HuH-7.5 (cell line): ENCODE results near the gene PPP3CA.

ENCODE experiments used
- DNase-seq: peaks from one replicate; pipeline ENCODE4 v3.0.0; 2011; ENCODE audit warnings: low spot score

The PPP3CA gene

DNA sequence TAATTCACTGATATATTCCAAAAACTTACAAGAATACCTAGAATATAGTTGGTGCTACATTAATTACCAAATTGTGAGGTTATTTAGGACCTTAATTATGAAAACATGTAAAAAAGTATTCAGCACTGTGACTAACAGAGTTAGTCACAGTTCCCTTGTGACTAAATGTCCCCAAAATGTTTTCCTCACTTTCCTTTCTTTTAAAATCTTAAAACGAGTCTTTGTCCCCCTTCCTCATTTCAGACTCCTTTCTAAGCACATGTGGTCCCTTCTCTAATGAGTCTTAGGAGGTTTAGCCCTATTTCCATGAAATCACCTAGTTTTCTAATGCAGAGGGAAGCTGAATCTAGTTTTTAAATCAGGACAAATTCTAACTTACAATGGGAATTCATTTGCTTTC, 175.0 kb downstream of the PPP3CA start:
- DNase-seq = no peak

DNA sequence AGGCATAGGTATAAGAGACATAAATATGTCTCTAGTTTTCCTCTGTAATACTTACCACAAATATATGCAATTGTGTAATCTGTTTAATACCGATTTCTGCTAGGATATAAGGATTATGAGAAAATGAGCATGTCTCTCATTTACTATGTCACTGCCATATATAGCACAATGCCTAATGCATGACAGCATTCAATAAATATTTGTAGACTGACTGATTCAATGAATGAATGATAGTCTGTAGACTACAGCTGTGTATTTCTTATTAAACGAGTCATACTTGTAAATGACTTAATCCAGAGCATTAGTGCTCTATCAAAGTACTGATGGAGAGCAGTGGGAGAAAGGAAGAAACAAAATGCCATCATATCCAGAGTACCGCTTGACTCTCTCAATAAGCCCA, 175.6 kb downstream of the PPP3CA start:
- no peak for DNase-seq

DNA sequence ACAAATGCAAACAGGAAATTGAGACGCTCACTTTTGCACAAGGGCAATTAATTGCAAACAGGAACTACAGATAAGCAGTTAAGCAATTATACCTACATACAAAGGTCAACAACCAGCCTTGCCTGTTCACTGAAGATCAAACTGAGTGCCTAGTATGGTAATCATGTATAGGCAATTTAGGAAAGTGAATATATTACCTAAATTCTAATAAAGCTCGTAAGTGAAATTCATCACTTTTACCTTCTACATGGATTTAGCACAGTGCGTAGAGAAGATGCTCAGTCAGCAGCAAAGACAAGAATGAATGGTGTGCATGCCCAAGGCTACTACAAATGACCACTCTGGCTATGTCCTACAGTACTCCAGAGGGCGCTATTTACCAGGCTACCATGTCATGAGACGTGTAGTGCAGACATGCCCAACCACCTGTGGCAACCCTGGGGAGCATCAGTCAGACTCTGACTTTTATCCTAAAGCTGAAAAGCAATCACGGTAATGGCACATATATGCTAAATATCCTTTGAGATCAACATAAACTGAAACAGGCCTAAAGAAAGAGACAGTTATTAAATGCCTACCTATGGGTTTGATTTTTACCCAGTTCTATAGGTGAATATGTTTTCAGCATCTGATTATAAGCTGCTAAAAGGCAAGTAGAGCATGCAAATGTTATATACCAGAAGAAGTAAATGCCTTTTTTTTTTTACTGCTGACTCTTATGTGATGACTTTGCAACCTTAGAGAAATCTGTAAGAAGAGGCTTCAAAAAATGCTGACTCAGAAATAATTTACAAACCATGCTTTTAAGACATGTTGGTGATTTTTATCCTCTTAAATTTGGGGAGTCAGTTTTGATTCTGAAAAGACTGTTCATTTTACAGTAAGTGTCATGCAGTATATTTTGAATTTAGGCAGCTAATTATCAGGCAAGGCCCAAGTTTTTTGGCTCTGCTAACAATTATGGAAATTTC, 178.0 kb downstream of the PPP3CA start:
- no peak for DNase-seq

DNA sequence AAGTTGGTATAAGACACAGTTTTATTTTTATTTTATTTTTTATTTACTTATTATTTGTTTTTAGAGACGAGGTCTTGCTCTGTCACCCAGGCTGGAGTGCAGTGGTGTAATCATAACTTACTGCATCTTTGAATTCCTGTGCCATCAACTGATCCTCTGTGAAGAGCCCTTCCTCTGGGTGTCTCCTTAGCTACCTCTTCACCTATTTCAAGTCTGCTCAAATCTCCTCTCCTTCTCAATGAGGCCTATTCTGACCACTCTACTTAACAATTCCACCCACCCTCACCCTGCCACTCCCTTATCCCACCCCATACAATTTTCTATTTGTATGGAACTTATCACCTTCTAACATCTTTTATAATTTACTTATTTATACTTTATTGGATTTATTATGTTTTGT, 183.4 kb downstream of the PPP3CA start:
- DNase-seq = no peak

DNA sequence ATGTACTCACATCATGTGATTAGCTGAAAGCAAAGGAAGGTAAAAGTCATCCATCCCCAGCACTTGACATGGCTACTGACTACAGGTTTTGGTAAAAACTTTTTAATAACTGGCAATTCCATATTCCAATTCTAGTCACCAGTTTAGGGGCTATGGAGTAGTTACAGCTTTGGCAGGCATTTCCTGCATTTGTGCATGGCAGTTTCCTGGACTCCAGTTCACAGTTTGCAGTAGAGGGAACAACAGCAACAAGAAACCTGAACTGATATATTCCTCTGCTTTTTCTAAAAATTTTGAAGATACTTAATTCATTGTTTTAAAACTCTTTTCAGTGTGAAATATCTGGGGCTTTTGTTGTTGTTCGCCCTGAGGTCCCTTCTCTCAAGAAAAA, 184.3 kb downstream of the PPP3CA start:
- DNase-seq = no peak

DNA sequence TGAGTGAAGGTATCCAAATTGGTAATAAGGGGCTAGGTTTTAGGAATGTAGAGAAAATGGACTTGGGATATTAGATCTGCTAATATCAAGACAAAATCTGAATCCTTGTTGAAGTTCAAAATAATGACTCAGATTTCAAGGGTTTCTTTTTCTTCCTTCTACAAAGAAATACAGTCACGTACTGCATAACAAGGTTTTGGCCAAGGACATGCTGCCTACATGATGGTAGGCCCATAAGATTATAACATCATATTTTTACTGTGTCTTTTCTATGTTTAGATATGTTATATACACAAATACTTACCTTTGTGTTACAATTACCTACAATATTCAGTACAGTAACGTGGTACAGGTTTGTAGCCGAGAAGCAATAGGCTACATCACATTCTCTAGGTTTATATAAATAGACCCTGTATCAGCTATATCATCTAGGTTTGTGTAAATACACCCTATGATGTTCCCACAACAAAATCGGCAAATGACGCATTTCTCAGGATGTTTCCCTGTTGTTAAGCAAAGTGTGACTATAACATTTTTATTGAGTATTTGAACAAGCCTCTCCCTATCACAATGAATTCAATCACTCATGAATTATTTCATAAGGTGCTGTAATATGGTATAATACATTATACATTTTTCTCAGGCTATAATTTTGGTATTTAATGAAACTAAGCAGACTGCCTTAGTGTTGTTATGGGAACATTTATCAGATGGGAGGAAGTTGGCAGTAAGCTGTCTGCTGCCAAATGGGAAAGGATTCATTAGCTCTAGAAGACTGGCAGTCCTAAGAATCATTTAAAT, 186.3 kb downstream of the PPP3CA start:
- no peak for DNase-seq

DNA sequence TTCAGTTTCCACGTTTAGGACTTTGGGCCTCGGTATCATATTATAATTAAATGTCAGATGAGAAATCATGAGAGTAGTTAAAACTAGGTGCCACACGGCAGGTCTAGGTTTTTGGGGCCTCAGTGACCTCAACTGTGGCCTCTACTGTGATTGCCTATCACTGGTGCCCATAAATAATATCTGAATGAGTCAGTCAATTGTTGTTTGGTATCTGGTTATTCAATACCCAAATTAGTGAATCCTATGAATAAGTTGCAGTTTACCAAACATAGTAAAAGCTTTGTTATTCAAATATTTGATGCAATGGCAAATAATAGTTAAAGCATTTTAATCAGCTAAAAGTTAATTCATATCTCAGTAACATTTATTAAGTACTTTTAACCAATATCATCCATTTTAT, 188.8 kb downstream of the PPP3CA start:
- DNase-seq = no peak

DNA sequence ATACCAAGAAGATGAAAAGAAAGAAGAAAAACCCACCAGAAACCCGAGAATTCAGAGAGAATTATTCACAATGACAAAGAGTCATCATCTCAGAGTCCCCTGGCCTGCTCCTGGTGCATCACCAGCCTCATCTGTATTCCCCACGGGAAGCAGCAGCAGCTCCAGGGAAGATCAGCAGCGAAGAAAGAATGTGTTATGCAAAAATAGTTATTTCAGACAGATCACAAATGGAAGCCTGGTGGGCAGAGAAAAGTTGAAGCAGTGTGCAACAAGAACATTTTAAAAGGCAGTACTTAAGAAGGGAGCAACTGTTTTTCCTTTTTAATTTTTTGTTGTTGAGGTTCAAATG, 189.2 kb downstream of the PPP3CA start:
- DNase-seq = no peak

DNA sequence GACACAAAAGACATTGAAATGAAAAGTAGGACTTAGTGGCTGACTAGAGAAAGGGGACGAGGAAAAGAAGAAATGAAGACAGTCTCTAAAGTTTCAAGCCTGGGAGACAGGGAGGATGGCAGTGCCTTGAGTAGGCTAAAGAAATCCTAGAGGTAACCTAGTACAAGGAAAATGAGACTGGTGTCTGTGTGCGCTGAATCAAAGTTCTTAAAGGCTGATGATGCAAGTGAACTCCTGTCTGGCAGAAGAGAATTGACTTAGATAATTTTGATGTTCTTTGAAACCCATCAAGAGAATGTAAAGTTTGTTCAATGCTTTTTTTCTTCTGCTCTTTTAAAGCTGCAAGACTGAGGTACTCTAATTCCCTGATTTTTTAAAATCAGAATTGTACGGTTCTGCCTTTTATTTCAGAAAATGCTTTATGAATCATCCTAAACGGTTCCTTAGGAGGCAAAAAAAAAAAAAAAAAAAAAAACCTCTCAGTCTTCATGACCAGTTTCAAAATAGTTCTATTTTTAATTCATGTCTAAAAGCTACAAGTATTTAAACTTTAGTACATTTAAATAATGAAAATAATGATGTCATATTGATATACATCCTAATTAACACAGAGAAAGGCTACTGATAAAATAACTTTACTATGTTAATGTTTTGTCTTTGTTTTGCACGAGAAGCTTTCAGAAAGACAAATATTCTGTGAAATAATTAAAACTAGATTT, 189.8 kb downstream of the PPP3CA start:
- DNase-seq = no peak

DNA sequence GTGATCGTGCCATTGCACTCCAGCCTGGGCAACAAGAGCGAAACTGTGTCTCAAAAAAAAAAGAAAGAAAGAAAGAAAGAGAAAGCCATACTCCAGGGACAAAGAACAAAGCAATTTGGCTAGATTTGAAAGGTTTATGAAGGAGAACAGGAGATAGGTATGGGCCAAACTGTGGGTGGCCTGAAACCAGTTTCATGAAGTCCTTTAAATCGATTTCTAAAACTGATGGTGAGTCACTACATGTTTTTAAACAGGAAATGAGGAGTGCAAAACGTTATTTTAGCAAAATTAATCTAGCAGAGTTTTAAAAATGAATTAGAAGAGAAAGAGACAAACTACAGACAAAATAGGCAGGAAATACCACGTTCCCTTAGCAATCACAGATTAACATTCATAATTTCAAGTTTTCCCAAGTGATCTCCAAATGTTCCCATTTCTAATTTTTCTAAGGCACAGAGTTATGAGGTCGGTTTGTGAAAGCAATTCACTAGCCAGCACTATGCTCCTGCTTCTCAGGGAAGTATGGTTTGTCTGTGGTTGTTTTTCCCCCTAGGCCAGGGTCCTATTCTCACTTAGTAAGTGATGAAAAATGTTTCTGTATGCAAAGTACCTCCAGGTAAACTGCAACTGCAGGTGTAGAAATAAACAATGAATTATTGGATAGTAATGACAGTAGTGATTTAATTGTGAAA, 190.6 kb downstream of the PPP3CA start:
- no peak for DNase-seq

DNA sequence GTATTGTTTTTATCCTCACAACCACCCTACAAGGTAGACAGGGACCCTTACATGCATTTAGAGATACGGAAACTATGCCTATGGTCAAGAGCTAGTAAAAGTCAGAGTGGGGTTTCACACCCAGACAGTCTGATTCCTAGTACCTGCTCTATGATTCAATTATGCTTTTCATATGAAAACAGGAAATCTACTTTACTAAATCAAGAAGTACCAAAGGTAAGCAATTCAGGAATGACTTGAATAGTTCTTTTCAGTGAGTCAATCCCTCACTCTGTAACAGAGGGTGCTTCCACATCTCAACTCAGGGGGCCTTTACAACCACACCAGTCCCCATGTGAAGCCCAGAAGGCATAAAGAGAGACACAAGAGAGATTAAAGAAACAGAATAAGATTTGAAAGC, 191.4 kb downstream of the PPP3CA start:
- no peak for DNase-seq

DNA sequence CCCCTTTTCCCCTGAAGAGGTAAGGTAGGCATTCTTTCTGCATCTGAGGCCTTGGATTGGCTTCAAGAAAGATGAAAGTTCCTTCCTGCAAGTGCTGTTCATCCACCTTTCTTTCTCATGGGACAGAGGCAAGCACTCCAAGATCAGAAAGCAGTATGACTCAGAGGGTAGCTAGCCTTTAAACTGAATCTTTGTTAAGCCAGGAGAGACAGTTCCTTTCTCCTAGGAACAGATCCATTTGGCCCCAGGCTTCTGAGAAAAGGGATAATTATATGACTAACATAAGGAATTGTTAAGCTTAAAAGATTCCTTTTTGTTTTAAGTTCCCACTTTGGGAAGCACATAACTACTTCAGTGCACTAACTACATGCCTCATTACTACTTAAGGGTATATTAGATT, 192.0 kb downstream of the PPP3CA start:
- DNase-seq = no peak

DNA sequence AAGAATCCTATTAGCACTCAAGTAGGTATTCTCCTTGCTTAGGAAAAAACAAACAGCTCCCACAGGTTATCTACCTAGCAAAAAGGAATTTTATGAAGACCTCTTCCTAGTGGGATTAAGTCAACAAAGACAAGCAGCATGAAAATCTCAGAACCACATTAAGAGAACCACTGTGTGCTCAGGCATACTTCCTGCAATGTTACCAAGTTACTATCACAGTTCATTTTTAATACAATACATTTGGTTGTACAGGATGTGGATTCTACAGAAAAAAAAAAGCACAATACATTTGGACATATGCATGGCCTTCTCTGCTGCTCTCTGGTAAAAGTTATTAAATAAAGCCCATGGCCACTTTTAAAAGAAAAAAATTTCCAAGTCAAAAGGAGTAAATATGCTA, 193.7 kb downstream of the PPP3CA start:
- DNase-seq = no peak

DNA sequence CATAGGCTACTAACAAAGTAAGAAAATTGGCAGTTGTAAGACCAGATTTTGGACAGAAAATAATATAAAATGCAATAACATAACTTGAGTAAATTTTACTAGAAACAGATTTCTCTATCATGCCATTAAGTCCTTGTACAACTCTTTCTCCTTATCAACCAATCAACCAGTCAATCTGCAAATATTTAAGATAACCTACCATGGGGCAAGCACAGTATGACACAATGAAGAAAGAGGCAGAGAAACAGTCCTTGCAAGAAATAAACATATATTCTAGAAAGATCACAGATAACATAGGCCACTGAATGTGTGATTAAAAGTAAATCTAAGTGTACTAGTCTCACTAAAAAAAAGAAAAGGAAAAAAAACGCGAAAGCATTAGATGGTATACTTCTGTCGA, 194.8 kb downstream of the PPP3CA start:
- DNase-seq = no peak

DNA sequence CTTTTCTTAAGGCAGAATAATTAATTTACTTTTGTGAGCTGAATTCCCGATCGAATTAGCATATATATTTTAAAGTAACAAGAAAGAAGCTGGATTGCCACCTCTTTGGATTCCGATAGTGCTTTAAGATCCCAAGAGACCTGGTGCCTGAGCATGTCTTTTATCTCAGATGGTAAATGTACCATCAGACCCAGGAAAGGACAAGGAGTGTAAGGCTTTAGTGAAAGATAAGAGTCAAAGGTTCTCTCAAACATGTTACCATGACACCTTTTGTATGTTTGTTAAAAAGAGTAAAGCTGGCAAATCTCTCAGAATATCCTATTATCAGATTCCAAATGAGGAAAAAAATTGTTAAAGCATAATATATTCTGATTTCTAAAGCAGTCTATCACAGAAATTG, 198.8 kb downstream of the PPP3CA start:
- DNase-seq = no peak

DNA sequence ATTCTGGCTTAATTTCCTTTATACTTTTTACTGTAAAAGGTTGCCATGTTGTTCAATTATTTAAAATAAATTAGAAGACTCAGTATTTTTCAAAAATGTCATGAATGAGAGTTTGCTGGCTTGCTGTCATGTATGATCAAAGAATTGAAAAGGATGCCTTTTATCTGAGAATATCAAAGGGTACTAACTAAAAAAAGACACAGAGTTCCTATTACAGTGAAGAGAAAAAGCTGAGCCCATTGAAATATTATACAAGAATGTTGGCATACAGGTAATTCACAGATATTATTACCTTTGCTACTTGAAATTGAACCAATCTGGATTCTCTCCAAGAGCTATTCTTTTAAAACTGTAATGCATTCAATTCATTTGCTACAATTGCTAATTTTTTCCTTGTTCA, 200.0 kb downstream of the PPP3CA start:
- no peak for DNase-seq

DNA sequence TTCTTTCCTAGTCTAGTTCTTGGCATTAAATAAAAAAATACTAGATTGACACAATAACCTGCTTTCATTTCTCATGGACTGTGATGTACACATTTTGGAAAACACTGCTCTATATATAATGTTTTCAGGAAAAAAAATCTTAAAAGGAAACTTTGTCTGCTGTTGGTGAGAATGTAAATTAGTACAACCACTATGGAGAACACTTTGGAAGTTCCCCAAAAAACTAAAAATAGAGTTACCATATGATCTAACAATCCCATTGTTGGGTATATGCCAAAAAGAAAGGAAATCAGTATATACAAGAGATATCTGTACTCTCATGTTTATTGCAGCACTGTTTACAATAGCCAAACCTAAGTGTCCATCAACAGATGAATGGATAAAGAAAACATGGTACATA, 202.3 kb downstream of the PPP3CA start:
- DNase-seq = no peak

DNA sequence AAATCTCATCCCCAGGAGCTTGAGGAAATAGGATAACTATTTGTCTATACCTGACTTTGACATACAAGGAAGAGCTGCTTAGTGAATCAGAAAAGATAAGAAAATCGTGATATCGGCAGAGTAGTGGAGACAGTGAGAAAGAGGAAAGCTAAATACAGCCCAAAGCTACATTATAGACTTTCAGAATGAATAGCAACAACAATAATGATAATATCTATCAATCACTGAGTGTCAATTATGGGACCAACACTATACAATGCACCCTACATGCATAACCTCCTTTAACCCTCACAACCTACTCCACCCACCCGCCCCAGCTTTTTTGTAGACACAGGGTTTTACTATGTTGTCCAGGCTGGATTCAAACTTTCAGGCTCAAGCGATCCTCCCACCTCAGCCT, 205.1 kb downstream of the PPP3CA start:
- DNase-seq = no peak

DNA sequence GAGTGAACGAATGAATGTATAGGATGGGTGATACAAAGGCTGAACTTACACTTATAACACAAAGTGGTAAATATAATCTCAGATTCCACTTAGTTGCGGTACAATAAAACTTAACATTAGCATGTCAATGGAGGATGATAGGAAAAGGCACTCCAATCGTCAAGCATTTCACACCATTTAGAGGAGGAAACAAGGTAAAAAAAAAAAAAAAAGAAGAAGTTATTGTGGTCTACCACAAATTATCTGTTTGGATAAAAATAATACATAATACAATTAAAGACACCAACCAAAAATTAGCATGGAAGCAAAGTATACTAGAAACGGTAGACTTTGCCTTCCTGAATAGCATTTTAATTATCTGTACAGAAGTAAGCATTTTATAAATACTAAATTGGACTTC, 205.5 kb downstream of the PPP3CA start:
- no peak for DNase-seq

DNA sequence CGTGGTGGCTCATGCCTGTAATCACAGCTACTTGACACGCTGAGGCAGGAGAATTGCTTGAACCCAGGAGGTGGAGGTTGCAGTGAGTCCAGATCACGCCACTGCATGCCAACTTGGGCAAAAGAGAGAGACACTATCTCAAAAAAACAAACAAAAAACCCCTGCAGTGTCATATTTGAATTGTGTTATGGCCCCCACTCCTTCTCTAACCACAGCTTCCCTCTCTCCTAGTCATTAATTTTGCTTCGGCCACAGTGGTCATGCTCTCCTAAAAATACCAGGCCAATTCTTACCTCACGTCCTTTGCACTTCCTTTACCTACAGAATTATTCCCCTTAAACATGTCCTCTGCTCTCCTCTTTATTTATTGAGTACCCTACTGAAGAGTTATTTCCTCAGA, 206.1 kb downstream of the PPP3CA start:
- DNase-seq = no peak

DNA sequence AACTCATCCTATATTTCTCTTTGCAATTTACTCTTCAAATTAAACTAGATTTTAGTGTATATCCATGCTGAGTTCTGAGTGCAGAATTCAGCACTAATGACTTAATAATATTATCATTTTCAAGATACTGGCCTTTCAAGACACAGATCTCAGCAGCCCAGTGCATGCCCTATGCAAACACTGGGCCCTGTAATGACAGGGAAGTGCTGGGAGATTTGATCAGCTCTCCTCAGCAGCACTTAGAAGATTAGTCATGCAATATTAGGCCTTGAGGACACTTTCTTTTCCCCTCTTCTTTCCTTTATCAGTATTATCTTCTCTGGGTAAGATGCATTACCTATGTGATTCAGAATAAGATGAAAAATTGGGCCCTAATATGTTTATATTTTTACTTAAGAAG, 207.1 kb downstream of the PPP3CA start:
- DNase-seq = no peak
